Psoas muscle (tissue), 8 donors: ENCODE measurements around the gene ANKRD11. TPM values are rescaled to one million over a fixed set of nuclear protein-coding genes. Genes with fewer than 3 reads are reported as not detected.

ENCODE experiments used
- ATAC-seq, 4 donors: fragments of 200-7000 bp; cut with Tn5 transposase; one replicate each; pipeline ENCODE4 v1.9.1; 2020; ENCODE audit warnings: moderate library complexity in 3 of 4, mild to moderate bottlenecking in 2 of 4
- DNase-seq, 2 donors: peaks; one replicate each; pipeline ENCODE4 v3.0.0-alpha.2; 2020
- H3K27ac ChIP-seq: fragments of 200-600 bp; one replicate; pipeline ENCODE4 v1.8.0; 2022
- H3K27me3 ChIP-seq, 3 donors: fragments of 200-600 bp in 1 of 3; one replicate each; pipeline versions ENCODE4 v1.6.1 to v1.8.0; 2013 to 2022; ENCODE audit warnings: low read length in 2 of 3, mild to moderate bottlenecking in 2 of 3, moderate library complexity in 1 of 3; ENCODE audit not compliant: insufficient read depth in 3 of 3
- H3K36me3 ChIP-seq, 2 donors: fragments of 200-600 bp in 1 of 2; one replicate each; pipeline versions ENCODE4 v1.6.1 to v1.8.0; 2013 to 2022; ENCODE audit warnings: low read depth in 1 of 2, mild to moderate bottlenecking in 1 of 2, moderate library complexity in 1 of 2; ENCODE audit not compliant: insufficient read depth in 1 of 2
- H3K4me1 ChIP-seq: fragments of 200-600 bp; one replicate; pipeline ENCODE4 v1.8.0; 2022
- H3K4me3 ChIP-seq: fragments of 200-600 bp; one replicate; pipeline ENCODE4 v1.8.0; 2022; ENCODE audit warnings: mild to moderate bottlenecking
- H3K9me3 ChIP-seq: fragments of 200-600 bp; one replicate; pipeline ENCODE4 v1.8.0; 2022
- WGBS, 3 donors: extraction: QIAGEN DNeasy Blood & Tissue Kit; methylation state at CpG; one replicate each; pipeline versions ENCODE4 v1.1.6 to v1.1.7; 2013; 5-methylcytosine and 5-hydroxymethylcytosine counted together
- intact Hi-C, 2 donors: fragments of 100-400 bp; cut with DNase I; formaldehyde crosslinking; loops; one replicate each; pipeline versions ENCODE4 v1.11.0 to v1.14.2; 2022
- polyA plus RNA-seq, 3 donors: library from polyadenylated mRNA; stranded (reverse); fragments of 200-250 nt; gene quantifications; one replicate each; pipeline ENCODE4 v1.2.3, GENCODE V29; 2013
- total RNA-seq, 4 donors: library from RNA; stranded (reverse); fragmentation: NEBNext Ultra II Directional in 2 of 4; extraction: Animal tissue kit (Norgen Biotek cat#: 25700) in 2 of 4; gene quantifications; one replicate each; pipeline versions ENCODE4 v1.2.1 to v1.2.4, GENCODE V29; 2021 to 2023
- TF ChIP-seq, protein P1 (sequence below): fragments of 200-600 bp; IDR thresholded peaks from one replicate; pipeline ENCODE4 v1.8.0; 2022; ENCODE audit warnings: antibody characterized with exemption
- donor health status: healthy with polysubstance abuse.
- donor health status: DM: no; HTN: no; CAD: no; lungs with moderate emphysema.
- donor health status: Bipolar disorder and iron deficiency.
- donor health status: healthy.
- donor health status: DM: yes; HTN: yes; CAD: no.
- donor health status: DM: no; HTN: no; CAD: no.
- donor health status: DM: no; HTN: no; CAD: no.
- donor health status: DM: yes; HTN: yes; CAD: no.

ANKRD11 gene
- total and polyA plus RNA-seq, 7 donors = 22.3 to 72.8 (median 57.2) TPM

DNA sequence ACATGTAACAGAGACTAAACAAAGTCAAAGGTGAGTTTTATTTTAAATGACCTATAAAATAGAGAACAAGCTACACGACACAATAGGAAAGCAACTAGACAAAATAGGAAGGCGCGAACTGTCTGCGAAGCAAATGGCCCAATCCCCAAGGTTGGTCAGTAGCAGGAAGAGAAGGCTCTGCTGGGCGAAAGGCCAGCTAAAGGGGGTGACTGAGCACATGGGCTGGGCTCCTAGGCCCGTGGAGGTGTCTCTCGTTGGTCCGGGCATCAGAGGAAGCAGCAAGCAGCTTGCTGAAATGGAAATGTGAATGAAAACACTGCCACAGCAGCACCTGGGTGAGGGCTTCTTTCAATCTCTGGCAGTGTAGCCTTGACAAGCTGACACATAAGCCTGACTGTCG is 143.5 kb downstream of the ANKRD11 start:
- WGBS, 3 donors = 74 to 81% (median 81%) methylated on average over 9 of the region's 9 CpGs
- TF ChIP-seq, protein P1, sequence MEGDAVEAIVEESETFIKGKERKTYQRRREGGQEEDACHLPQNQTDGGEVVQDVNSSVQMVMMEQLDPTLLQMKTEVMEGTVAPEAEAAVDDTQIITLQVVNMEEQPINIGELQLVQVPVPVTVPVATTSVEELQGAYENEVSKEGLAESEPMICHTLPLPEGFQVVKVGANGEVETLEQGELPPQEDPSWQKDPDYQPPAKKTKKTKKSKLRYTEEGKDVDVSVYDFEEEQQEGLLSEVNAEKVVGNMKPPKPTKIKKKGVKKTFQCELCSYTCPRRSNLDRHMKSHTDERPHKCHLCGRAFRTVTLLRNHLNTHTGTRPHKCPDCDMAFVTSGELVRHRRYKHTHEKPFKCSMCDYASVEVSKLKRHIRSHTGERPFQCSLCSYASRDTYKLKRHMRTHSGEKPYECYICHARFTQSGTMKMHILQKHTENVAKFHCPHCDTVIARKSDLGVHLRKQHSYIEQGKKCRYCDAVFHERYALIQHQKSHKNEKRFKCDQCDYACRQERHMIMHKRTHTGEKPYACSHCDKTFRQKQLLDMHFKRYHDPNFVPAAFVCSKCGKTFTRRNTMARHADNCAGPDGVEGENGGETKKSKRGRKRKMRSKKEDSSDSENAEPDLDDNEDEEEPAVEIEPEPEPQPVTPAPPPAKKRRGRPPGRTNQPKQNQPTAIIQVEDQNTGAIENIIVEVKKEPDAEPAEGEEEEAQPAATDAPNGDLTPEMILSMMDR = no peak

DNA sequence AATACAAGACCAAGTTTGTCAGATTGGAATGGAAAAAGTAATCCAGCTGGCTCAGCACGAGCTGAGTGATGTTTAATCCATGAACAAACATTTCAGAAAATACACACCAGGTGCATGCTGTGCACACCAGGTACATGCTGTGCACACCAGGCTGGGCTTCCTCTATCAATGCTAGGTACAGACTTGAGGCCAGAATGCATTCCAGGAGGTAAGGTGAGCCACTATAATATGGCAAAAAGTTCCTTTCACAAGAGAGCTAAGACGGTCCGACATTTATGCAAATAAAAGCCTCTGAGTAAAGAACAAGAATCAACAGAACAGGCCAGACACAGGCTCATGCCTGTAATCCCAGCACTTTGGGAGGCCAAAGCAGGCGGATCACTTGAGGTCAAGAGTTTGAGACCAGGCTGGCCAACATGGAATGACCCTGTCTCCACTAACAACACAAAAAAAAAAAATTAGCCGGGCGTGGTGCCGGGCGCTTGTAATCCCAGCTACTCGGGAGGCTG is 144.7 kb downstream of the ANKRD11 start:
- WGBS, 3 donors = 33 to 66% (median 42%) methylated on average over 9 of the region's 9 CpGs
- Histone ChIP-seq H3K4me3 (no peak overlapping the region), H3K36me3 (no peaks in the 10 kb centered on the region), H3K27me3 (no peaks in the 10 kb centered on the region), H3K4me1 (peaks cover 62% of the 10 kb centered on the region), H3K9me3 (no peaks in the 10 kb centered on the region), H3K27ac (peak overlapping the region; percentile 16)
- intact Hi-C loops = no loop called here
- TF ChIP-seq, protein P1 = no peak
- no peak for ATAC-seq
- no peak for DNase-seq

More for the DNA sequence above, 143.5 kb downstream of the ANKRD11 start:
- ATAC-seq (no peak), DNase-seq (peak in 1 of 2 donors; percentile 40)
- peaks cover 60% of the 10 kb centered on the region for H3K4me1 ChIP-seq
- H3K27me3 ChIP-seq = no peaks in the 10 kb centered on the region
- H3K27ac ChIP-seq = peak overlapping the region; percentile 41
- H3K4me3 ChIP-seq = no peak overlapping the region
- intact Hi-C loops = no loop called here
- no peaks in the 10 kb centered on the region for H3K9me3 ChIP-seq
- no peaks in the 10 kb centered on the region for H3K36me3 ChIP-seq

DNA sequence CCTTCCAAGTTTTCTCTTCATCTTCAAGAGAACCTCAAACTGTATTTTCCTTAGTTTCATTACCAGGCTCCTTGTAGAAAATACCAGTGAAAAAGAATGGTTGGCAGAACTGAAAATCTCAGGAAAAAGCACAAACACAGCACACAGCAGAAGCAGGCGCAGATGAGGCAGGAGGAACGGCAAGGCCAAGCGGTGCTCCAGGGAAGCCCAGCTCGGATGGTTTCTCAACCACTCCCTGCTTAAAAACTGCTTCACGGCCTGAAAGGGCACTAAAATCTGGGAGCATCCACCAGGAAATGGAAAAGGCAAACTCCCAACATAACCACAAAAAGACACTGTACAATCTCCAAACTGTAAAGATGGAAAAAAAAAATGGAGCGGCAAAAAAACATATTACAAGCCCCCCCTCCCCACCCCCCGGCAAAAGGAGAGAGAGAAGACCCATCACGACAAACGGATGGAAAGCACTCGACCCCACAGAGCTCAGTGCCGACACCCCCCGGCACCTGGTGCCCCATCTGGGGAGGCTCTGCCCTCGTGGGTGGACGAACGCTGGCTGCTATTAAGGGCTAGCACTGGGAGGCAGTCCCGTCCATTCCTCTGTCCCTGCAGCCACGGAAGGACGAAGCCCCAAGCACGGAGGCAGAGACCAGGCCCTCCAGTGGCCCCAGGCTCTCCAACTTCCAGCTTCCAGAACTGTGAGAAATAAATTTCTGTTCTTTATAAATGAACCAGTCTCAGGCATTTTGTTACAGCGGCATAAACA is 145.3 kb downstream of the ANKRD11 start:
- Histone ChIP-seq H3K4me1 (peaks cover 59% of the 10 kb centered on the region), H3K27ac (peak overlapping the region; percentile 48)
- peak; percentile 31 to 41 (median 37) for ATAC-seq

DNA sequence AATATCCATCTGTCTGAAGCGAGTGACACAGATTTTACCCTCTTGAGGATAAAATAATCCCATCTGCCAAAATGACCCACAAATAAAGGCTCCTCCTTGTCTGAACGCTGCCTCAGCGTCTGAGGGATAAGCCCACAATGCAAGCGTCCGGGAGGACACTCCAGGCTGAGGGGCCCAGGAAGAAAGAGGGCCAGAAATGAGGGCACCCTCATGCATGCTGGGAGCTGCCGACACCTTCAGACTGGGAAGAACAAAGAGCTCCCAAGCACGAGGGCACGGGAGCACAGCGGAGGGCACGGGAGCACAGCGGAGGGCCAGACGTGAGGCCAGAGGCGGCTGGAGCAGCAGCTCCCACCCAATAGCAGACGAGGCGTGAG is 145.9 kb downstream of the ANKRD11 start:
- Histone ChIP-seq H3K4me3 (no peak overlapping the region), H3K27ac (peak overlapping the region; percentile 48), H3K27me3 (no peaks in the 10 kb centered on the region), H3K36me3 (no peaks in the 10 kb centered on the region), H3K4me1 (peaks cover 61% of the 10 kb centered on the region), H3K9me3 (no peaks in the 10 kb centered on the region)
- WGBS, 3 donors = 57 to 69% (median 59%) methylated on average over 14 to 15 of the region's 15 CpGs
- DNase-seq (peak in 1 of 2 donors; percentile 25), ATAC-seq (peak in 3 of 4 donors; percentile 22 to 24 (median 23))
- intact Hi-C loops = no loop called here
- TF ChIP-seq, protein P1 = no peak

More for the DNA sequence above, 145.3 kb downstream of the ANKRD11 start:
- intact Hi-C loops = no loop called here
- Histone ChIP-seq H3K27me3 (no peaks in the 10 kb centered on the region), H3K9me3 (no peaks in the 10 kb centered on the region), H3K36me3 (no peaks in the 10 kb centered on the region), H3K4me3 (no peak overlapping the region)
- TF ChIP-seq, protein P1 = no peak
- peak in 1 of 2 donors; percentile 46 for DNase-seq
- WGBS, 3 donors = 42 to 57% (median 52%) methylated on average over 20 of the region's 20 CpGs
